Measurements from ENCODE around the gene EPYC.

- TF ChIP-seq POLR2AphosphoS5 (IDR thresholded peaks at IDR 0.05; ENCODE audit: low read depth, low read length) (no peak), TAF1 (IDR thresholded peaks at IDR 0.05; ENCODE audit: borderline replicate concordance, insufficient read depth, low read length) (no peak), REST (IDR thresholded peaks at IDR 0.05; ENCODE audit: insufficient read depth in 1 of 2, low read depth in 2 of 2, low read length in 2 of 2) (no peak), SIN3A (IDR thresholded peaks at IDR 0.05; ENCODE audit: borderline replicate concordance, insufficient read depth, low read length) (no peak), FOXP2 (optimal IDR thresholded peaks at IDR 0.05; ENCODE audit: borderline replicate concordance, extremely low read depth, extremely low read length, insufficient read depth) (no peak)
Measured at GRCh38 chr12:90995010-90995409, 9.8 kb downstream of the EPYC start.

Measured in PFSK-1 (cell line).